GM11168 (cell line): ENCODE data around the gene SMC4.
"Not testable (repeated sequence)": the region's sequence is repeated elsewhere in the genome, so short reads cannot be mapped to it uniquely, and the experiment has no call there.

Experiments used
- in situ Hi-C: fragments of 300-500 bp; cut with MboI; formaldehyde crosslinking; loops from one replicate; pipeline ENCODE4 v1.12.0; 2022; ENCODE audit warnings: low sequenced_read_pairs; ENCODE audit not compliant: unreplicated experiment

The SMC4 gene

GRCh38 chr3:160440687-160441086 lies 41.2 kb downstream of the SMC4 start:
- in situ Hi-C loops: no loop called here

GRCh38 chr3:160444411-160444810 lies 45.0 kb downstream of the SMC4 start:
- in situ Hi-C loops: no loop called here

- in situ Hi-C loops: no loop called here
Measured at GRCh38 chr3:160445854-160446253, 46.4 kb downstream of the SMC4 start.

GRCh38 chr3:160446522-160447056 lies 47.1 kb downstream of the SMC4 start:
- in situ Hi-C loops: no loop called here

GRCh38 chr3:160447544-160447943 lies 48.1 kb downstream of the SMC4 start:
- in situ Hi-C loops: no loop called here

GRCh38 chr3:160448845-160449635 lies 49.6 kb downstream of the SMC4 start:
- in situ Hi-C loops: no loop called here

GRCh38 chr3:160449636-160450598 lies 50.5 kb downstream of the SMC4 start, which contains the start of gene TRIM59:
TSS of gene TRIM59 (minus strand) at chr3:160449786. CDS start at chr3:160439183, 10,603 bp downstream.
- in situ Hi-C loops: no loop called here

- in situ Hi-C loops: no loop called here
Measured at GRCh38 chr3:160450846-160451245, 51.4 kb downstream of the SMC4 start.

- in situ Hi-C loops: no loop called here
Measured at GRCh38 chr3:160451602-160452001, 52.2 kb downstream of the SMC4 start.

- in situ Hi-C loops: not testable (repeated sequence)
Measured at GRCh38 chr3:160452251-160452650, 52.8 kb downstream of the SMC4 start.

- in situ Hi-C loops: no loop called here
Measured at GRCh38 chr3:160454995-160455394, 55.5 kb downstream of the SMC4 start.

GRCh38 chr3:160455846-160456245 lies 56.4 kb downstream of the SMC4 start:
- in situ Hi-C loops: no loop called here

GRCh38 chr3:160458151-160458550 lies 58.7 kb downstream of the SMC4 start:
- in situ Hi-C loops: no loop called here

- in situ Hi-C loops: no loop called here
Measured at GRCh38 chr3:160459450-160459970, 60.1 kb downstream of the SMC4 start.

- in situ Hi-C loops: no loop called here
Measured at GRCh38 chr3:160460033-160460432, 60.6 kb downstream of the SMC4 start.

- in situ Hi-C loops: no loop called here
Measured at GRCh38 chr3:160464321-160464720, 64.9 kb downstream of the SMC4 start.

- in situ Hi-C loops: no loop called here
Measured at GRCh38 chr3:160464971-160465370, 65.5 kb downstream of the SMC4 start.

- in situ Hi-C loops: no loop called here
Measured at GRCh38 chr3:160470181-160470580, 70.7 kb downstream of the SMC4 start.

GRCh38 chr3:160471892-160472291 lies 72.4 kb downstream of the SMC4 start:
- in situ Hi-C loops: no loop called here

- in situ Hi-C loops: no loop called here
Measured at GRCh38 chr3:160472344-160472743, 72.9 kb downstream of the SMC4 start.

GRCh38 chr3:160473221-160473620 lies 73.8 kb downstream of the SMC4 start:
- in situ Hi-C loops: no loop called here
